ENCODE measurements around the gene NT5C3B.

NT5C3B gene

GRCh38 chr17:41784207-41784744 is 51.8 kb downstream of the NT5C3B start:
- TF ChIP-seq CTCF (conservative IDR thresholded peaks at IDR 0.05), result no peak
- peak overlapping the region; percentile 83 for H3K27ac ChIP-seq

GRCh38 chr17:41782142-41782541 is 53.9 kb downstream of the NT5C3B start:
- H3K27ac ChIP-seq, result peak overlapping the region; percentile 83; the same call in 1 of the 2 replicates
- no peak for TF ChIP-seq CTCF (conservative IDR thresholded peaks at IDR 0.05)

- peak overlapping the region; percentile 83; the same call in 1 of the 2 replicates for H3K27ac ChIP-seq
- no peak for TF ChIP-seq CTCF (conservative IDR thresholded peaks at IDR 0.05)
Observed at GRCh38 chr17:41781404-41782110, 54.5 kb downstream of the NT5C3B start.

DNA sequence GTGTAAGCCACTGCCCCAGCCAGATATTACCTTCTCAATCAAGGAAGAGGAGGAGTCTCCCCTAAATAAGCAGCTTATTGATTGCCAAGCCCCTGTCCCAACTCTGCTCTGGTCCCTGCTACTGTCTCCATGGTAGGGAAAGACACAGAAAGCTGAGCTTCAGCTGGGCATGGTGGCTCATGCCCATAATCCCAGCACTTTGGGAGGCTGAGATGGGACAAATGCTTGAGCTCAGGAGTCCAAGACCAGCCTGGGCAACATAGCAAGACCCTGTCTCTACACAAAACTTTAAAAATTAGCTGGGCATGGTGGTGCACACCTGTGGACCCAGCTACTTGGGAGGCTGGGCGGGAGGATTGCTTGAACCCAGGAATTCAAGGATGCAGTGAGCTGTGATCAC is 56.1 kb downstream of the NT5C3B start:
- peak overlapping the region; percentile 89 for H3K27ac ChIP-seq

GRCh38 chr17:41777574-41778188 is 58.4 kb downstream of the NT5C3B start:
- no peak for TF ChIP-seq CTCF (conservative IDR thresholded peaks at IDR 0.05)
- H3K27ac ChIP-seq, result peak overlapping the region; percentile 89

More for the DNA sequence above, 56.1 kb downstream of the NT5C3B start:
- TF ChIP-seq CTCF (conservative IDR thresholded peaks at IDR 0.05), result no peak

DNA sequence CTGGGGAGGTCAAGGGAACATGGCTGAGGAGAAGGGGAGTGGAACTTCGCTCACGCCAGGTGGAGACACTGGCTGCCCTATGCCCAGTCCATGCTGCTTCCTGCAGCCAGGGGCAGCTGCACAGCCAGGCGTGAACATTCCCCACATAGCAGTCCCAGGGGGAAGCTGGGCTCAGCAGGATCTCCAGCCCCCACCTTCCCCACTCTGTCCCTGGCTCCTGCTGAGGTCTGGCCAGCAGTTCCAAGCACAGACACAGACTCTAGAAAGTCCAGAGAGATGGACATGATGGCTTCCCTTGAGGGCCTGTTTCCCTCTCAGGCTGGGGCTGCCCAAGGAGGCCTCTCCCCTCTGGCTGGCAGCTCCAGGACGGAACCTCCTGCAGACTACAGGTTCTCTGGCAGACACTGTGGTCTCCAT is 58.9 kb downstream of the NT5C3B start:
- no peak for TF ChIP-seq CTCF (conservative IDR thresholded peaks at IDR 0.05)

DNA sequence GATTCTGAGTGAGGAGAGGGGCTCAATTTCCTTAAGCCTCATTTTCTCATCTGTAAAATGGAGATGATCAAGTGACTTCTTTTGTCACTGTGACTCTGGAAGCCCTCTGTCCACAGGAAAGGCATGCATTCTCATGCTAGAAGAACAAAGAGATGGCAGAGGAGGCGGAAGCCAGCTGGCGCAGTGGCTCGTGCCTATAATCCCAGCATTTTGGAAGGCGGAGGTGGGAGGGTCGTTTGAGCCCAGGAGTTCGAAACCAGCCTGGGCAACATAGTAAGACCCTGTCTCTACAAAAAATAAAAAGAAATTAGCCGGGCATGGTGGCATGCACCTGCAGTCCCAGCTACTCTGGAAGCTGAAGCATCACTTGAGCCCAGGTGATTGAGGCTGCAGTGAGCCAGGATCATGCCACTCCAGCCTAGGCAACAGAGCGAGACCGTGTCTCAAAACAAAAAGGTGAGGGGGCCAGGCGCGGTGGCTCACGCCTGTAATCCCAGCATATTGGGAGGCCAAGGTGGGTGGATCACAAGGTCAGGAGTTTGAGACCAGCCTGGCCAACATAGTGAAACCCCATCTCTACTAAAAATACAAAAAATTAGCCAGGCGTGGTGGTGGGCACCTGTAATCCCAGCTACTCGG is 59.7 kb downstream of the NT5C3B start:
- H3K27ac ChIP-seq, result peak overlapping the region; percentile 89

More for the DNA sequence above, 58.9 kb downstream of the NT5C3B start:
- peak overlapping the region; percentile 89 for H3K27ac ChIP-seq
